HFFc6 (cell line): ENCODE measurements around the gene PLK4. TPM values are rescaled to one million over a fixed set of nuclear protein-coding genes. Genes with fewer than 3 reads are reported as not detected.
"Not testable (repeated sequence)": the region's sequence is repeated elsewhere in the genome, so short reads cannot be mapped to it uniquely, and the experiment has no call there.

Source experiments
- DNase-seq: peaks from one replicate; pipeline ENCODE4 v3.0.0-alpha.2; 2018
- H3K27ac Mint-ChIP-seq: 2 replicates; pipeline ENCODE4 v1.8.0; 2020; ENCODE audit warnings: mild to moderate bottlenecking, mixed read lengths
- H3K27me3 Mint-ChIP-seq: 2 replicates; pipeline ENCODE4 v1.8.0; 2021; ENCODE audit warnings: mild to moderate bottlenecking, moderate library complexity, mixed read lengths; ENCODE audit not compliant: insufficient read depth
- H3K36me3 Mint-ChIP-seq: 2 replicates; pipeline ENCODE4 v1.8.0; 2021; ENCODE audit warnings: low read depth, mixed read lengths
- H3K4me1 Mint-ChIP-seq: 2 replicates; pipeline ENCODE4 v1.8.0; 2020; ENCODE audit warnings: low read depth, mixed read lengths
- H3K4me3 Mint-ChIP-seq: 2 replicates; pipeline ENCODE4 v1.8.0; 2020; ENCODE audit warnings: mild to moderate bottlenecking, moderate library complexity, mixed read lengths
- H3K9me3 Mint-ChIP-seq: 2 replicates; pipeline ENCODE4 v1.8.0; 2020; ENCODE audit warnings: mild to moderate bottlenecking, mixed read lengths
- CTCF ChIP-seq: fragments of 200-600 bp; sonication (generic); IDR thresholded peaks from 2 replicates; pipeline ENCODE4 v1.5.0; 2021; ENCODE audit warnings: antibody characterized with exemption, mild to moderate bottlenecking
- total RNA-seq, 6 experiments: library from RNA; stranded (reverse); fragmentation: NEBNext Ultra II Directional; extraction: Animal tissue kit (Norgen Biotek cat#: 25700); gene quantifications; 2 replicates in 1 of 6; 3 replicates in 5 of 6; pipeline ENCODE4 v1.2.3, GENCODE V29; 2021

Gene PLK4
- total RNA-seq, 6 experiments from 2014 or later = 5.8 to 17.8 (median 14.7) TPM

GRCh38 chr4:127888559-127888958 lies 7.9 kb downstream of the PLK4 start:
- Mint-ChIP-seq H3K27me3 (no peaks in the 10 kb centered on the region), H3K4me1 (peaks cover 34% of the 10 kb centered on the region), H3K4me3 (no peak overlapping the region), H3K27ac (peak overlapping the region; percentile 13), H3K9me3 (no peaks in the 10 kb centered on the region), H3K36me3 (peaks cover 10% of the 10 kb centered on the region; the same call in 1 of the 2 replicates)
- TF ChIP-seq CTCF = no peak
- no peak for DNase-seq

- H3K27ac Mint-ChIP-seq = peak overlapping the region; percentile 62
- peak overlapping the region; percentile 52; the same call in 1 of the 2 replicates for H3K4me3 Mint-ChIP-seq
- DNase-seq = no peak
- H3K4me1 Mint-ChIP-seq = peaks cover 34% of the 10 kb centered on the region
- H3K27me3 Mint-ChIP-seq = no peaks in the 10 kb centered on the region
- H3K9me3 Mint-ChIP-seq = no peaks in the 10 kb centered on the region
- no peak for TF ChIP-seq CTCF
- peaks cover 11% of the 10 kb centered on the region; the same call in 1 of the 2 replicates for H3K36me3 Mint-ChIP-seq
Measured at GRCh38 chr4:127889903-127890302, 9.2 kb downstream of the PLK4 start.

GRCh38 chr4:127896069-127896468 lies 15.4 kb downstream of the PLK4 start:
- no peak overlapping the region for H3K4me3 Mint-ChIP-seq
- H3K9me3 Mint-ChIP-seq = peaks cover 6% of the 10 kb centered on the region; the same call in 1 of the 2 replicates
- TF ChIP-seq CTCF = no peak
- no peak for DNase-seq
- no peaks in the 10 kb centered on the region for H3K4me1 Mint-ChIP-seq
- no peaks in the 10 kb centered on the region for H3K27me3 Mint-ChIP-seq
- no peak overlapping the region for H3K27ac Mint-ChIP-seq
- H3K36me3 Mint-ChIP-seq = peaks cover 22% of the 10 kb centered on the region

- H3K4me1 Mint-ChIP-seq = no peaks in the 10 kb centered on the region
- no peak for TF ChIP-seq CTCF
- H3K4me3 Mint-ChIP-seq = no peak overlapping the region
- peaks cover 6% of the 10 kb centered on the region; the same call in 1 of the 2 replicates for H3K9me3 Mint-ChIP-seq
- H3K27ac Mint-ChIP-seq = no peak overlapping the region
- peaks cover 22% of the 10 kb centered on the region for H3K36me3 Mint-ChIP-seq
- no peaks in the 10 kb centered on the region for H3K27me3 Mint-ChIP-seq
- DNase-seq = no peak
Measured at GRCh38 chr4:127896528-127896927, 15.8 kb downstream of the PLK4 start.

- H3K9me3 Mint-ChIP-seq = peaks cover 17% of the 10 kb centered on the region
- not testable (repeated sequence) for H3K4me1 Mint-ChIP-seq, DNase-seq, H3K27me3 Mint-ChIP-seq, H3K4me3 Mint-ChIP-seq, H3K27ac Mint-ChIP-seq
- H3K36me3 Mint-ChIP-seq = peaks cover 47% of the 10 kb centered on the region
Measured at GRCh38 chr4:127899682-127900081, 19.0 kb downstream of the PLK4 start.

- TF ChIP-seq CTCF = no peak
- H3K27me3 Mint-ChIP-seq = no peaks in the 10 kb centered on the region
- no peak overlapping the region for H3K27ac Mint-ChIP-seq
- peaks cover 15% of the 10 kb centered on the region for H3K9me3 Mint-ChIP-seq
- H3K4me3 Mint-ChIP-seq = no peak overlapping the region
- DNase-seq = no peak
- peaks cover 34% of the 10 kb centered on the region for H3K36me3 Mint-ChIP-seq
- no peaks in the 10 kb centered on the region for H3K4me1 Mint-ChIP-seq
Measured at GRCh38 chr4:127905029-127905428, 24.3 kb downstream of the PLK4 start.
